GM10266 (cell line): ENCODE results near the gene HEATR3.

ENCODE experiments used
- DNase-seq: peaks from one replicate; pipeline ENCODE4 v3.0.0; 2012; ENCODE audit errors: extremely low spot score
- CTCF ChIP-seq: IDR thresholded peaks from 2 replicates; pipeline ENCODE4 v1.5.1; 2012; ENCODE audit warnings: mild to moderate bottlenecking, low read depth; ENCODE audit not compliant: control insufficient read depth, insufficient read depth; ENCODE audit errors: missing control alignments

Gene HEATR3, protein sequence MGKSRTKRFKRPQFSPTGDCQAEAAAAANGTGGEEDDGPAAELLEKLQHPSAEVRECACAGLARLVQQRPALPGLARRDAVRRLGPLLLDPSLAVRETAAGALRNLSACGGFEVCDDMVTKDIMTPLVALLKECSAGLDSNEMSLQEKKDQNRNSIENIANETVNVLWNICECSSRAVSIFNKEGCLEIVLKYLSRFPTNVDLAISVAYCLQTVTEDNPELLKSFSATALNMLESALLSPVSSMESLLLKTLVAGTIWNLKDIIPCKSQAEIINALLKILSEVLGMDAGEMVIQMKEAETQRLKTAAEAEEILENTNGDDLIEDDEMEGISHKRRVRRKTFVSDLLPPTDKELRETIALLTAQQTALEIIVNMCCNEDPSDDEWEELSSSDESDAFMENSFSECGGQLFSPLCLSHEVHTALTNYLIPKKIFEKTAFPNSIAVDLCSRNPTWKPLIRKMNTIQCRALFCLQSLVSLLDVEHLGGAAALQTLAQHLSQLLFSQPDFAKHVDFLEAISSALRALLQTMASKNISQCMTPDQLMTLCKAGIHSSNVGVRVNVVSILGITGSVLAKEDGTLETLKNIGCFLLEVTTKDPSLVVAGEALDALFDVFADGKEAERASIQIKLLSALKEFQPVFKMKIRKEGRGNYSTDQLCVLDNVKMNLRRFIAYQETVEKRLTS

DNA sequence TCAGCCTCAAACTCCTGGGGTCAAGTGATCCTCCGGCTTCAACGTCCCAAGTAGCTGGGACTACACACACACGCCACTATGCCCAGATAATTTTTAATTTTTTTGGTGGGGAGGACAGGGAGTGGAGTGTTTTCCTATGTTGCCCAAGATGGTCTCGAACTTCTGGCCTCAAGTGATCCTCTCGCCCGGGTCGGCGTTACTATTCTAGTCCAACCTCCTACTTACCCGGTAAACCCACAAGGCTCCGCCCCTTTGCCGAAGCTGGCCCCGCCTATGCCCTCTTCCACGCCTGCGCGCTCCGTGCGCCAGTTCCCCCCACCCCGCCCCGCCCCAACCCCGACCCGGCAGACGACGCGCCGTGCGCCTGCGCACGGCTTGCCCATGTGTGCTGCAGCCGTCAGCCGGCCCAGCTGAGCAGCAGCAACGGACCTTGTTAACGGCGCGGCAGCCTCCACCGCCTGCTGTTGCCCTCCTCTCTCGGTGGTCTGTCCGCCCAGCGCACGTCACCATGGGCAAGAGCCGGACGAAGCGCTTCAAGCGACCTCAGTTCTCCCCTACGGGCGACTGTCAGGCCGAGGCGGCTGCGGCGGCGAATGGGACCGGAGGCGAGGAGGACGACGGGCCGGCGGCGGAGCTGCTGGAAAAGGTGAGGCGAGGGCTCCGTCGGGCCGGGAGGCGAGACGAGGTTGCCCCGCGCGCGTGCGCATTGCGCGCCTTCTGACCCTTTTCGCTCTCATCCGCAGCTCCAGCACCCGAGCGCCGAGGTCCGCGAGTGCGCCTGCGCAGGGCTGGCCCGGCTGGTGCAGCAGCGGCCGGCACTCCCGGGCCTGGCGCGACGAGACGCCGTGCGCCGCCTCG lies at the start of gene HEATR3:
Gene HEATR3, plus strand, starts transcription at position 347 of the 858 bp plus-strand sequence. Its CDS starts 162 bp downstream, at position 509.
- TF ChIP-seq CTCF = no peak
- DNase-seq = peak; percentile 95

- no peak for DNase-seq
- TF ChIP-seq CTCF = no peak
Measured at GRCh38 chr16:50017553-50017952, 48.2 kb upstream of the HEATR3 start.

DNA sequence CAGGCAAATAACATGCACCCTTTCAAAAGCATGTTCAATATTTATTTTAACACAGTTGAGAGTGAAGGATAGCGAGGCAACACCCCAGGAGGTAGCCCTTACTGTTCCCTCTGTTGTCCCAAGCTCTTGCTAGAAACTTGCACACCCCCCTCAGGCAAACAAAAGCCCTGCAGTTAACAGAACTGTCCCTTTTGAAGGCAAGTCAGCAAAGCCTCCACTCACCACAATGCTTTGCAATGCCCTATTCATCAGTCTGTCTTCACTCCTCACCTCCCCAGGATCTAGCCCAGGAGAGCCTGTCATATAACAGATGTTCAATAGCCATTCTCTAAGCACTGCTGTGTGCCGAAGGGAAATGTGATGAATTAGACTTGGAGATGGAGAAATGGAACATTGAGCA lies 44.2 kb upstream of the HEATR3 start:
- DNase-seq = no peak
- peak; percentile 7 for TF ChIP-seq CTCF

- no peak for TF ChIP-seq CTCF
Measured at GRCh38 chr16:50023641-50024040, 42.1 kb upstream of the HEATR3 start.

DNA sequence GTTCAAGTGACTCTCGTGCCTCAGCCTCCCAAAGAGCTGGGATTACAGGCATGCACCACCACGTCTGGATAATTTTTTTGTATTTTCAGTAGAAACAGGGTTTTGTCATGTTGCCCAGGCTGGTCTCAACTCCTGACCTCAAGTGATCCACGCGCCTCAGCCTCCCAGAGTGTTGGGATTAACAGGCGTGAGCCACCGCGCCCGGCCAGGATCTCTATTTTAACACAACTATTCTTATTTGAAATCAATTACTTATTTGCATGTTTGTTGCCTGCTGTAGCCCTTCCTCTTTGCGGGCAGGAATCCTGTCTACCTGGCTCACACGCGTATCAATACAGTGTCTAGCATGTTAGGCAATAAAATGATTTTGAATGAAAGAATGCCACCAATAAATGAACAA lies 41.6 kb upstream of the HEATR3 start:
- no peak for DNase-seq
- TF ChIP-seq CTCF = no peak

More at GRCh38 chr16:50023641-50024040, 42.1 kb upstream of the HEATR3 start:
- DNase-seq = no peak

DNA sequence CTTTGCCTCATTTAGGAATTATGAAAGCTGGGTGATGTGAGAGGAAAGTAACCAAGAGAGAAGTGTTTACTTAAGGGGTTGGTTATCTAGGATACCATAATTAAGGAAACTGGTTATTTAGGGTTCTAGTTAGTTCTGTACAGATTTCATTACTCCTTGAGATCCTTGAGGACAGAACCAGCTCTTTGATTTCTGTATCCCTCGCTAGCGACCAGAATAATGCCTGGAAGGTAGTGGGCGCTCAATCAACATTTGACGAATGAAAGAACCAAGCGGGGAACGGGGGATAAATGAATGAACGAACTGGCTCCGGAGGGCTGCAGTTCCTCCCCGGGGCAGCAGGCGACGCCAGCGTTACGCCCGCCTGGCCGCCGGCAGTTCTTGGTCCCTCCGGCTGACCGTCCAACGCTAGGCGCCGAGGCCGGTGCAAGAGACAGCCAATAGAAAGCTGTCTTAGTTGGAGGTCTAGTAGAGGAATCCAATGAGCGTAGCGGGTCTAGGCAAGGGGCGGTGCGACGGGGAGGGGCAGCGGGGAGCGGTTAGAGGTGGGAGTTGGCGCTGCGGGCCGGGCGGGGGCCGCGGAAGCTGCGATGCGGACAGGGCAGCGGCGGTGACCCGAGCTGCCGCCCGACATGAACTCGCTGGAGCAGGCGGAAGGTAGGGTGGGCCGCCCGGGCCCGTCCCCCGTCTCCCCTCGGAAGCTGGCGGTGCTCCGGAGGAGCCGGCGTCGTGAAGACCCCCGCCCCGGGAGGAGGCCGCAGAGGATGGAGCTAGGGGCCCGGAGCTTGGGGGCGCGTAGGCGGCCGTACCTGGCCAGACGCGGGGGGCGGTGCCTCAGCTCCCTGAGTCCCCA lies 40.9 kb upstream of the HEATR3 start, which contains the start of gene CNEP1R1:
Gene CNEP1R1, plus strand, starts transcription at position 542 of the 853 bp plus-strand sequence. Its CDS starts 91 bp downstream, at position 633.
- TF ChIP-seq CTCF = peak; percentile 100
- DNase-seq = peak; percentile 97
